GDM1 (cell line): ENCODE data around the gene CD163L1.
A peak's percentile ranks its signal among the peaks of the same experiment; 100 is the strongest.
"Not testable (repeated sequence)": the region's sequence is repeated elsewhere in the genome, so short reads cannot be mapped to it uniquely, and the experiment has no call there.

Experiments
- DNase-seq: peaks from one replicate; lab custom pipeline; 2025; lab: John Stamatoyannopoulos, UW

CD163L1 gene

DNA sequence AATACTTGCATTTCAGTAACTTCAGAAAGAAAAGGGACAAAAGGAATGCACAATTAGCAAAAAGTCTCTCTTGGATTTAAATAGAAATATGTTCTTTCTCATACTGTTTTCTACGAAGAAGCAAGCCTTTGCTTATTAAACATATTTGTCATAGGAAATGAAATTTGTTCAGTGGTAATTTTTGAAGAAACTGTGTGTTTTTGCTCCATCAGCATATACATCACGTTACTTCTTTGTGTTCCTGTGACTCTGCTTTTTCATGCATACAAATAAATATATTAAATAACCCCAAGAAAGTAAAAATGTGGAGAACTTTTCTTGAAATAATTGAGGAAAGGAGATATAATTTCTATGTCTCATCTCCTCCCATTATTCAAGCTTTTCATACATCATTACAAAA is 39.7 kb downstream of the CD163L1 start:
- DNase-seq, result no peak

DNA sequence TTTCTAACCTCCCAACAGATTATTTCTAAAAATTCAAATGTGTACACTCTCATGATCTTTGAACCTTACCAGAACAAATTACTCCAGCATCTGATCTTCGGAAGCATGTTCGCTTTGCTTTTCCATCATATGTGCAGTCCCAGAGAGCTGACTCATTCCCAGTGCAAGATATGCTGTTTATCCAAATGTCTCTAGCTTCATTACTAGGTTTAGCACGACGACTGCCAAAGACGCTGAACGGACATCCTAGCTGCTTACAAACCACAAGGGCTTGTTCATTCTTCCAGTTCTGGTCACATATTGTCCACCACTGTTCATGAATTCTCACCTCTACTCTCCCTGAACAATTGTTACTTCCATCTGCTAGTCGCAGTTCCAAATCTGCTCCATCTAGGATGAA is 40.5 kb downstream of the CD163L1 start:
- no peak for DNase-seq

DNA sequence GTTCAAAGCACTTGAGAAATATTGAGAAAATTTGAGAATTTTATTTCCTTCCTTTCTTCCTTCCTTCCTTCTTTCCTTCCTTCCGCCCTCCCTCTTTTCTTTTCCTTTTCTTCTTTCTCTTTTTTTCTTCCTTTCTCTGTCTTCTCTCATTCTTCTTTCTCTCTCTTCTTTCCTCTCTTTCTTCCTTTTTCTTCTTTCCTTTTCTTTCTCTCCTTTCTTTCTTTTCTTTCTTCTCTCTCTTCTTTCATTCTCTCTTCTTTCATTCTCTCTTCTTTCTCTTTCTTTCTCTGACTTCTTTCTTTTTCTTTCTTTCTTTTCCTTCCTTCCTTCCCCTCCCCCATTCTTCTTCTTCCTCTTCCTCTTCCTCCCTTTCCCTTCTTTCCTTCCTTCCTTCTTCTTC is 44.9 kb downstream of the CD163L1 start:
- no peak for DNase-seq

DNA sequence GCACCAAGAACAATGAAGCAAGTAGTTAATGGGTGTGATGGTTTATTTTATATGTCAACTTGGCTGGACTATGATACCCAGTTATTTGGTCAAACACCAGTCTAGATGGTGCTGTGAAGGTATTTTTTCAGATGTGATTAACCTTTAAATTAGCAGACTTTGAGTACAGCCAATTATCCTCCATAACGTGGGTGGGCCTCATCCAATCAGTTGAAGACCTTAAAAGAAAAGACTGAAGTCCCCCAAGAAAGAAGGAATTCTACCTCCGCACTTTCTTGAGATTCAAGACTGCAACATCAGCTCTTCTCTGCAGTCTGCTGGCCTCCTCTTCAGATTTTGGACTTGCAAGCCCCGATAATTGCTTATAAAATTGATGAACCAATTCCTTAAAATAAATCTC is 47.5 kb downstream of the CD163L1 start:
- no peak for DNase-seq

DNA sequence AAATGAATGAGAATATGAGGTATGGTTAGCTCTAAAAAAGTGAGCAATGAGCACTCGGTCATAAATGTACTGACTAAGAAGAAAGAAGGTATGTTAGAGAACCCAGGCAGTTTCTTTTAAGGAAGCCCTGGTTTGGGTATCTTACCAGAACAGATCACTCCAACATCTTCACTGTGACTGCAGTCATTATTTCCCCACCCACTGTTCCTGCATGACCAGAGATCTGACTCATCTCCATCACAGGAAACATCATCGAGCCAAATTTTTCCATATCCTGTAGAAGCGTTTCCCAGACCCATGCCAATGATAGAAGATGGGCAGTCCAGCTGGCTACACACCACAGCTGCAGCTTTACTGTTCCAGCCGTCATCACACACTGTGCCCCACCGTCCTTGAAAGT is 48.0 kb downstream of the CD163L1 start:
- no peak for DNase-seq

DNA sequence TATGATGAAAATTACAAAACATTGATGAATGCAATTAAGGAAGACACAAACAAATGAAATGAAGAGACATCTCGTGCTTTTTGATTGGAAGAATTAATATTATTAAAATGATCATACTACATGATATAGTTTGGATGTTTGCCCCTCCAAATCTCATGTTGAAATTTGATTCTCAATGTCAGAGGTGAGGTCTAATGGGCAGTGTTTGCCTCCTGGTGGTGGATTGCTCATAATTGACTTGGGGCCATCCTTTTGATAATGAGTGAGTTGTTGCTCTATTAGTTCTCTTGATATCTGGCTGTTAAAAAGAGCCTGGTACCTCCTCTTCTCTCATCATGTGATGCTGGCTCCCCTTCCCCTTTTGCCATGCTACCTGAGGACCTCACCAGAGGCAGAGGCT is 56.7 kb downstream of the CD163L1 start:
- no peak for DNase-seq

DNA sequence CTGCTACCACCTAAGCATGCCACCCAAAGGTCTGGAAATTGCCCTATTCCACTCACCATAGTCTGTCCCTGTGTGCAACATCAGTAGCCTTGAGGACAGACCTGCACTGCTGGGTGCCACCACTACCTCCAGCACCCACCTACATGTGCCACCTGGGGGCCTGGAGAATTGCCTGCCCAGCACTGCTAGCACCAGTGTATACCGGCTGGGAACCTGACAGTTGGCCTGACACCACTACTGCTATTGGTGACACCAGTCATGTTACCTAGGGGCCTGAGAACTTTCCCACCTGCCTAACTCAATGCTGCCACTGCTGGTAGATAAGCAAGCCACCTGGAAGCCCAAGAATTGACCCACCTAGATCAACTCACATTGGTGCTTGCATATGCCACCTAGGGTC is 60.8 kb downstream of the CD163L1 start:
- no peak for DNase-seq

DNA sequence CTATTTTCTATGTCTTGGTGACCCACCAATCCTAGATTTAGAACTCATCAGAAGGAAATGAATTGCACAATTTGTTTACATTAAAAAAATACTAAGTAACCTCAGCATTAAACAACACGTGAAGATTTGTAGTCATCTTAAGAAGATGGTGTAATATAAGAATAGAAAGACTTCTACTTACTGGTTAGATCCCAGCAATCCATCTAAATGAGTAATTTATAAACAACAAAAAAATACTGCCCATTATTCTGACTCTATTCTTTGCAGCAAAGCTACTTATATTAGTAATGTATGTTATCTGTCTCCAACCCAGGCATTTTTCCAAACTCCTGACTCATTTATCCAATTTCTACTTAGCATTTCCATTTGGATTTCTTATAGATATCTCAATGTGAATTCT is 67.8 kb downstream of the CD163L1 start:
- no peak for DNase-seq

DNA sequence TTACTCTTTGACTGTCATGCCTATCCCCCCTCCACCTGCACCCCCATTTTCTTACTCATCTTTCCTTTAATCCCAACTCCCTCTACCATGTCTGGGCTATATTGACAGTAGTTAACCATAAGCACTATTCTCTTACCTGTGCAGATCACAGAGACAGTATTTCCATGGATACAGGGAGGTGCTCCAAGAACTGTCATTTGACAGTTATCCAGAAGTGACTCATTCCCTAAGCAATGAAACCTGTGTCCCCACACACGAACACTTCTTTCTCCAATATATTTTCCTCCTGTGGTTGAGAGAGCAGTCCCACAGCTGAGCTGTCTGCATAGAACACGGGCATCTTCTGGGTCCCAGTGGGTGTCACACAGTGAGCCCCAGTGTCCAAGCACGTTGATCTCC is 68.8 kb downstream of the CD163L1 start:
- no peak for DNase-seq

DNA sequence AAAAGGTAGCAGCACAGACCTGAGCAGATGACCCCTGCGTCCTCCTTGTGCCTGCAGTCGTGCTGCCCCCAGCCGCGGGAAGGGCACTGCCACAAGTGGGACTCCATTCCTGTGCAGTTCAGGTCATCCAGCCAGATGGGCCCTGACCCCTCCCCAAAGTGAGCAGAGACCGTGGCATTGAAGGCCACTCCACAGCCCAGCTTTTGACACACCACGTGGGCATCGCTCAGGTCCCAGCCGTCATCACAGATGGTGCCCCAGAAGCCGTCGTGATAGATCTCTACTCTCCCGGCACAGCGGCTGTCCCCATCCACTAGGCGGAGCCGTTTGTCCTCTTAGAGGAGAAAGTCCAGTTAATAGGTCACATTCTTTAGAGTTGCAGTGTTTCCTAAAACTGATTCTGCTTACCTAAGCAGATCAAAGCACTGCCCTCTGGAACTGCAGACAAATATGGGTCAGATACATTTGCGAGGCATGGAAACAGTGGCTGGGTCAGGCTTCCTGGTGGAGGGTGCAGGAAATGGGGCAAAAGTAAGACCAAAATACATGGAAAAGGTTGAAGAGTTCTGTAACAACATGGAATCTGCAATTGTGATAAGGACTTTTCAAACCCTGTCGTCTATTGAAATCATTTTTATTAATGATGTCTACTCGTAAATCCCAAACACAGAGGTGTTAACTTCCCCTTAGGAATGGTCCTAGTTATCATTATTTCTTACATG is 69.4 kb downstream of the CD163L1 start:
- DNase-seq, result peak; percentile 9

DNA sequence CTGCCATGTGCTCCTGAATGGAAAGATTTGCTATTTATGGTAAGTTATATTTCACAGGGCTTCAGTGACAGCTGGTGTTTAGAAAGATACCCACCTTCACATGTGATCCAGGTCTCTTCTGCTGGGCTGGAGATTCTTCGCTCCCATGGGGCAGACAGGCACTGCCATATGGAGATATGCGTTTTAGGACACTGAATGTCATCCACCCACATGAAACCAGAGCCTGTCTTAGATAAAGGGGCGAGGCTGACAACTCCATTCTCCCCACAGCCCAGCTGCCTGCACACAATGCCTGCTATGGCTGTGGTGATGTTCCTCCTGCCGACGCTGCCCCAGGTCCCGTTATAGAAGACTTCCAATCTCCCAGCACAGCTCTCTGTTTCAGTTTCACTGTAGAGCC is 70.7 kb downstream of the CD163L1 start:
- no peak for DNase-seq

DNA sequence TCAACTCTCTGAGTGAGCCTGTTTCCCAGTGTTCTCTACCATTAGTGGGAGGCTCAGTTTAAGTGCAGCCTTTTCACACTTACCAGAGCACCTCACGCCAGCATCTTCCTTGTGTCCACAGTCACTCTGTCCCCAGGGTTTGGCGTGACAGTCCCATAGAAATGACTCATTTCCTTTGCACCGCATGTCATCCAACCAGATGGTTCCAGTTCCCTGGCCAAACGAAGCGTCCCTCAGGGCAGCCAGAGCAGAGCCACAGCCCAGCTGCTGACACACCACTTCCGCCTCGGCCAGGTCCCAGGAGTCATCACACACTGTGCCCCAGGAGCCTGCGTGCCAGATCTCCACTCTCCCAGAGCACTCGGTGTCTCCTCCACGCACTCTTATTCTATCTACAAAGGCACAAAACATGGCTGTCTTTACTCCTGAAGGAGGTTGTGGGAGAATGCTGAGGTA is 74.7 kb downstream of the CD163L1 start:
- no peak for DNase-seq

DNA sequence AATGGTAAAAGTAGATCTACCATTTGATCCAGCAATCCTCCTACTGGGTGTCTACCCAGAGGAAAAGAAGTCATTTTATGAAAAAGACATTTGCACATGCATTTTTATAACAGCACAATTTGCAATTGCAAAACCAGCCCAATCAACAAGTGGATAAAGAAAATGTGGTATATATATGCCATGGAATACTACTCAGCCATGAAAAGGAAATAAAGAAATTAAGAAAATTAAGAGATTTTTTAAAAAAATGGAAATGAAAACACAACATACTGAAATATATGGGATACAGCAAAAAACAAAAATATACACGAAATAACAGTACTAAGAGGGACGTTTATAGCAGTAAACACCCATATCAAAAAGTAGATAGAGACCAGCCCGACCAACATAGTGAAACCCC is 81.2 kb downstream of the CD163L1 start:
- no peak for DNase-seq

DNA sequence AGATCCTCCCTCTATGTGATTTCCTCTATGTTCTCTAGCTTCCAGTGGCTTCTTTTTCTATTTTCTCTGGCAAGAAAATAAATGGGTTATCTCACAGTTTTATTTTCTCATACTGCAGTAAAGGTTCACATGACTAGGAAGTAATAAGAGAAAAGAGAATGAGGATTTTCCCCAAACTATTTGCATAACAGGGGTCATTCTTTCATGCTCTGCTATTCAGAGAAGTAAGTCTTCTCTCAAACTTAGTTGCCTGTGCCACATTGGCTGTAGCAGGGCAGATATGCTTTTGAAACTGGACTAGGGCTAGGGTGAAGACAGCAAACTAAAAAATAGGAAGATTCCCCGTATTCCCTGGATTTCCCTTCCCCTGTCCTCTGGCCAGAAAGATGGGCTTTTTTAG is 82.7 kb downstream of the CD163L1 start:
- DNase-seq, result no peak

DNA sequence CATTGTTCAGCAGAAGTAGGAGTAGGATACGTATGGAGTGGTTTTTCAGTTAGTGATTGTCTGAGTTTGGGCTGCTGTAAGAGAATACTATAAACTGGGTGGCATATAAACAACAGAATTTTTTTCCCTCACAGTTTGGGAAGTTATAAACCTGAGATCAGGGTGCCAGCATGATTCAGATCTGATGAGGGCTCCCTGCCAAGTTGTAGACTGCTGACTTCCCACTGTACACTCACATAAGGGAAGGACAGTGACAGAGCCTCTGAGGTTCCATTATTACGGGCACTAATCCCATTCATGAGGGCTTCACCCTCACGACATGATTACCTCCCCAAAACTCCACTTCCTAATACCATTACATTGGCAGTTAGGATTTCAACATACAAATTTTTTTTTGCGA is 89.4 kb downstream of the CD163L1 start:
- no peak for DNase-seq

DNA sequence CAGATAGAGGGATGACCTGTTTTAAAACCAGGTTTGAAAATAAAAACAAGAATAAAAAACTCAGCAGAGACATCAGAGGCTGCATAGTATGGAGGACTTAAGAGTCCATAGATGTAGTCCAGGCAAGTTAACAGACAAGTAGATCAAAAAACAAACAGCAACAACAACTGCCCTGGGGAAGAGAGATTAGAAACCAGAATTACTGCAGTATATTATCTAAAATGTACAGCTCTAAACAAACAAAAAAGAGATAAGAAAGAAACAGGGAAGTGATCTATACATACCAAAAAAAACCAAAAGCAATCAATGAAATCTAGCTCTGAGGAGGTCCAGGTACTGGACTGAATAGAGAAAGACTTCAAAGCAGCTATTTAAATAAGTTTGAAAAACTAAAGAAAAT is 91.3 kb downstream of the CD163L1 start:
- DNase-seq, result no peak

DNA sequence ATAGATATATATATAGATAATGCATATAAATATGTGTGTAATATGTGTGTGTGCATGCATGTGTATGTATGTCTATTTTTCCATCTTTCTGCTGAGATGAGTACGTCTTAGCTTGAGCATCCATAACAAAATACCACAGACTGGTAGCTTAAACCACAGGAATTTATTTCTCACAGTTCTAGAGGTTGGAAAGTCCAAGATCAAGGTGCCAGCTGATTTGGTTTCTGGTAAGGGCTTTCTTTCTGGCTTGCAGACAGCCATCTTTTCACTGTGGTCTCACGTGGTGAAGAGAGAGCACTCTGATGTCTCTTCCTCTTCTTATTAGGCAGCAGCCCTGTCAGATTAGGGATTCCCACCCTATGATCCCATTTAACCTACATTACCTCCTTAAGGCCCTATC is 92.8 kb downstream of the CD163L1 start:
- DNase-seq, result no peak

DNA sequence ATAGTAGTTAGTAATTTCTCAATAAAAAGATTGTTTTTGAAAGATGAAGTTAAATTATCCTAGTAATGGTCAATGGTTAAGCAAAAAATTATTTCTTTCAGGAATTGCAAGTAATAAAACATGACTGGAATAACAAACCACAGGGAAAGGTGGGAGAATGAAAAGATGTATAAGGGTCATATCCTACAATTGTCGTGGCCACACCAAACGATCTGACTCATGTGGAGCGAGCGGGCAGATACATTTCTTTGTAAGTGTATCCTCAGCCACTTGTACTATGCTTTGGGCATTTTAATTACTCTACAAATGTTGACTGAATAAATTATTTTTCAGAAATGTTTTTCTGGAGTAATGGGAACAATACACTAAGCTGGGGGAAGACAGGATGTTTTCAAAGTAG is 94.5 kb downstream of the CD163L1 start:
- DNase-seq, result no peak

DNA sequence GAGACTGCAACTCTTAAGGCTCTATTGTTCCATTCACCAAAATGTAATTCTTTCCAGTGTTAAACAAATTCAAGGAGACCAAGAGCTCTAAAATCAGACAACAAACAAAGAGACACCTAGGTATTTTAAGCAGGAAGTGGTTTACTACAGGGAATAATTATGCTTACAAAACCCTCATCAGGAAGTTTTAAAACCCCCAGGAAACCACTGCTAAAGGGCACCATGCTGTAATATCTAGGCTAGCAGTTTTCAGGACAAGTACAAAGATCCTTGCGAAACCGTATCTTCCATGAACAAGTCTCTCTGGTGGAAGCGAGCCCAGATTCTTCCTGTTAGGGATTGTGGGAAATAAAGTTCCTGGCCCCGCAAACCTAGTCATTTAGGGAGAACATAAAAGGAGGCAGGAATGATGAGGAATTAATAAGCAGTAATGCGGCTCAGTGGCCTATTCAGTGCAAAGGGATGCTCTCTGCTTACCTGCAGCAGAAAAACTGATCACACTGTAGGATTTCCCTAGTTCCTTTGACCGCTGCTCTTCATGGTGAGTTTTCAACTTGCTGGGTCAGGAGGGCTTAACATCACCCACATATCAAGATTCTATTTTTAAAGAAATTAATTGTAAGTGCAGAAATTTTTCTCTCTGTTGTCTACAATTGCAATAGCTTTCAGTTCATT is 97.3 kb downstream of the CD163L1 start:
- DNase-seq, result no peak

DNA sequence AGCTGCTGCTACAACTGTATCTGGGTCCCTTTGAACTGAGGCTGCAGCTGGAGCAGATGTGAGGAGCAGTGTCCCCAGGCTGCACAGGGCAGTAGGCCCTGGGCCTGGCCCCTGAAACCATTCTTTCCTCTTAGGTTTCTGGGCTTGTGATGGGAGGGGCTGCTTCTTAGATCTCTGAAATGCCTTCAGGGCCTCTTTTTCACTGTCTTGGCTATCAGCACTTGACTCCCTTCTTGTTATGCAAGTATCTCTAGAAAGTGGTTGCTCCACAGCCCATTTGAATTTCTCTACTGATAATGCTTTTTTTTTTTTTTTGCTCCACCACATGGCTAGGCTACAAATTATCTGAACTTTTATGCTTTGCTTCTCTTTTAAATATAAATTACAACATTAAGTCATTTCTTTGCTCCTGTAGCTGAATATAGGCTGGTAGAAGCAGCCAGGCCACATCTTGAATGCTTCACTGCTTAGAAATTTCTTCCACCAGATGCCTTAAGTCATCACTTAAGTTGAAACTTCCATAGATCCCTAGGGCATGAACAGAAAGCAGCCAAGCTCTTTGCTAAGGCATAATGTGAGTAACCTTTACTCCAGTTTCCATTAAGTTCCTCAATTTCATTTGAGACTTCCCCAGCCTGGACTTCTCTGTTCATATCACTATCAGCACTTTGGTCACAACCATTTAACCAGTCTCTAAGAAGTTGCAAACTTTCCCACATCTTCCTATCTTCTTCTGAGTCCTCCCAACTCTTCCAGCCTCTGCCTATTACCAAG is 98.9 kb downstream of the CD163L1 start:
- peak; percentile 2 for DNase-seq

DNA sequence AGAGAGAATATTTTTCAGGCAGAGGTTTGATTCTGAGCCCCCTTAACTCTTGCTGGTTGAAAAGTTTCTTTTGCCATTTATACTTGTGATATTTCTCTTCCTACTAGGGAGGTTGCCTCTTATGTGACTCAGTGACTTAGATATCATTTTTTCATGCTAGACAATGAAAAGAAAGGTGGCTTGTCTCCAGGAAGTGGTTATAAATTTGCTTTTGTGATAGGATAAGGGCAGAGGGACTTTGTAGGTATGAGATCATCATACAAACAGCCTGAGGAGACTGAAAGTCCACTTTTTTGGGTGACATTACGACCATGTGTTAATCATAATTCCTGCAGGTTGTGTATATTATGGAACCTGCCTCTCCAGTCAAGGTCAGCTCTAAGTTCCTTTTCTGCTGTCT is 104.3 kb downstream of the CD163L1 start:
- no peak for DNase-seq

DNA sequence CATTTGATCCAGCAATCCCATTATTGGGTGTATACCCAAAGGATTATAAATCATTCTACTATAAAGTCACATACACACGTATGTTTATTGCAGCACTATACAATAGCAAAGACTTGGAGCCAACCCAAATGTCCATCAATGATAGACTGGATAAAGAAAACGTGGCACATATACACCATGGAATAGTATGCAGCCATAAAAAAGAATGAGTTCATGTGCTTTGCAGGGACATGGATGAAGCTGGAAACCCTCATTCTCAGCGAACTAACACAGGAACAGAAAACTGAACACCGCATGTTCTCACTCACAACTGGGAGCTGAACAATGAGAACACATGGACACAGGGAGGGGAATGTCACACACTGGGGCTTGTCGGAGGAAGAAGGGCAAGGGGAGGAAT is 106.2 kb downstream of the CD163L1 start:
- not testable (repeated sequence) for DNase-seq

DNA sequence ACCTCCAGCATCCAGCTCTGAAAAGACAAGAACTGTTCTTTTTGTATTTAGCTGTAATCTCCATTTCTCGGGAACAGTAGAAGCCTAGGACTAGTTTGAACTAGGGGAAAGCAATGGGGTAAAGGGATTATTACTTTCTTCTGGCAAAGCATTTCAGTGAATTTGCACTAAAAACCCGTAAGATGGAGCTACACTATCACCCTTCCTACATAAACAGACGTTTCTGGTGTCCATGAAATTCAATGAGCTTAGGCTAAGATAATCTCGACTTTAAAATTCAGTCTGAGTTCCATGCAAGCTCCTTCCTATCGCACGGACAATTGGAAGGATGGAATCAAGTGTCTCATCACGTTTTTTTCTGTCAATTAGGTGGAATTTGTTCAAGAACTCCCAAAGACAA is 116.0 kb downstream of the CD163L1 start:
- DNase-seq, result no peak
